ENCODE measurements around the gene ACOX2. TPM values are rescaled to one million over a fixed set of nuclear protein-coding genes. Genes with fewer than 3 reads are reported as not detected.

The ACOX2 gene
- total and polyA plus RNA-seq, 7 donors, result 1.8 to 18.1 (median 4.4) TPM

DNA sequence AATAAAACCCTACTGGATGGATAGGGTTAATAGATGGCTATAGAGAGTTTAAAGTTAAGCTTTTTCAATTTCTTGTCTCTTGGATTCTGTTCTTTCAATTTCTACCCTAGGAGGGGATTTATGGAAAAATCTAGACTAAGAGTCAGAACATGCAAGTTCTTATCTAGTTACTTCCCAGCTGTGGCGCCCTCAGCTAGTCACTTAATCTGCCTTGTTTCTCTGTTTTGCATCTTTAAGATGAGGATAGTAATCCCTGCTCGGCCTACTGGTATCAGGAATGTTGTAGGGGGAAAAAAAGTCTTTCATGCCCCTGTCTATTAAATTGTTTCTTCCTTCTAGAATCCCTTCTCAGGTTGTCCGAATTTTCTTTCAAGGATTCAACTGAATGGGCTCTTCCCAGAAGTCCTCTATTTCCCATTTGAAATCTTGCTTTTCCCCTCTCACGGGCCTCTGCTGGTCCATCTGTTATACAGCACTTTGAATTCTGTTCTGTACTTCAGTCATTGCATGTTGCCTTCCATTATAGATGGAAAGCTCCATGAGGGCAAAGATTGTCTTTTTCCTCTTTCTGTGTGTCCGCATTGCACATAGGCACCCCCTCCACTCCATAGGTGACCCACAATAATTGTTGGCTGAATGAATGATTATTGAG, 40.7 kb downstream of the ACOX2 start:
- Histone ChIP-seq H3K27me3 (ENCODE audit: insufficient read depth in 3 of 3, low read length in 2 of 3) (no peaks in the 10 kb centered on the region), H3K4me1 (peaks cover 53% of the 10 kb centered on the region), H3K36me3 (ENCODE audit: insufficient read depth in 1 of 2, low read depth in 1 of 2) (peaks cover 6 to 23% of the 10 kb centered on the region in 2 donors), H3K27ac (no peak overlapping the region), H3K9me3 (no peaks in the 10 kb centered on the region), H3K4me3 (no peak overlapping the region)
- DNase-seq (no peak), ATAC-seq (no peak)
- 80 to 87% (median 81%) methylated on average over 5 of the region's 5 CpGs for WGBS, 3 donors
- TF ChIP-seq, protein P1, sequence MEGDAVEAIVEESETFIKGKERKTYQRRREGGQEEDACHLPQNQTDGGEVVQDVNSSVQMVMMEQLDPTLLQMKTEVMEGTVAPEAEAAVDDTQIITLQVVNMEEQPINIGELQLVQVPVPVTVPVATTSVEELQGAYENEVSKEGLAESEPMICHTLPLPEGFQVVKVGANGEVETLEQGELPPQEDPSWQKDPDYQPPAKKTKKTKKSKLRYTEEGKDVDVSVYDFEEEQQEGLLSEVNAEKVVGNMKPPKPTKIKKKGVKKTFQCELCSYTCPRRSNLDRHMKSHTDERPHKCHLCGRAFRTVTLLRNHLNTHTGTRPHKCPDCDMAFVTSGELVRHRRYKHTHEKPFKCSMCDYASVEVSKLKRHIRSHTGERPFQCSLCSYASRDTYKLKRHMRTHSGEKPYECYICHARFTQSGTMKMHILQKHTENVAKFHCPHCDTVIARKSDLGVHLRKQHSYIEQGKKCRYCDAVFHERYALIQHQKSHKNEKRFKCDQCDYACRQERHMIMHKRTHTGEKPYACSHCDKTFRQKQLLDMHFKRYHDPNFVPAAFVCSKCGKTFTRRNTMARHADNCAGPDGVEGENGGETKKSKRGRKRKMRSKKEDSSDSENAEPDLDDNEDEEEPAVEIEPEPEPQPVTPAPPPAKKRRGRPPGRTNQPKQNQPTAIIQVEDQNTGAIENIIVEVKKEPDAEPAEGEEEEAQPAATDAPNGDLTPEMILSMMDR (IDR thresholded peaks at IDR 0.05), result no peak
- intact Hi-C loops (cut with DNase I), result loop anchor here (2.0 to 5.0 kb wide), 2 partner anchors 36 kb away; no protein-coding TSS in a partner anchor

DNA sequence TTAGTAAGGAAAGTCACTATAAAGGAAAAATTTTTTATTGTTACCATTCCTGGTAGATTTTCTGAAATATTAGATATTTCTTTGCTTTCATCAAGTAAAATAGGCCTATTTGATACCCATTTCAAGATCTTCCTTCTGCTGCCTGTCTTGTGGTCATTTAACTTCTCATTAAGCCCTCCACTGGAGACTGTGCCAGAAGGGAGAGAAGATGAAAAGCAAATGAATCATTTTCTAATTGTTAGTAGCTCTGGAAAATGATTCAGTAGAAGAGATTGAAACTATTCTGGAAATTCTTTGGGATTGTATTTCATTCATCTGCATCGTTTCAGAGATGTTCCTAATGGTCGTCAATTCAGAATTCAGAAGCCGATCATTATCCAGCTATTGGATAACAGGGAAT, 41.9 kb downstream of the ACOX2 start:
- no peak for DNase-seq
- WGBS, 3 donors, result 50 to 77% (median 67%) methylated on average over 3 of the region's 3 CpGs
- H3K4me1 ChIP-seq, result peaks cover 59% of the 10 kb centered on the region
- TF ChIP-seq, protein P1 (IDR thresholded peaks at IDR 0.05), result no peak
- ATAC-seq, result no peak
- no peaks in the 10 kb centered on the region for H3K9me3 ChIP-seq
- no peaks in the 10 kb centered on the region for H3K27me3 ChIP-seq (ENCODE audit: insufficient read depth in 3 of 3, low read length in 2 of 3)
- peaks cover 0 to 11% of the 10 kb centered on the region in 2 donors for H3K36me3 ChIP-seq (ENCODE audit: insufficient read depth in 1 of 2, low read depth in 1 of 2)
- no peak overlapping the region for H3K4me3 ChIP-seq
- intact Hi-C loops (cut with DNase I), result loop anchor here in 1 of 2 donors (5.0 kb wide), 1 partner anchor 37 kb away; no protein-coding TSS in a partner anchor
- H3K27ac ChIP-seq, result no peak overlapping the region

DNA sequence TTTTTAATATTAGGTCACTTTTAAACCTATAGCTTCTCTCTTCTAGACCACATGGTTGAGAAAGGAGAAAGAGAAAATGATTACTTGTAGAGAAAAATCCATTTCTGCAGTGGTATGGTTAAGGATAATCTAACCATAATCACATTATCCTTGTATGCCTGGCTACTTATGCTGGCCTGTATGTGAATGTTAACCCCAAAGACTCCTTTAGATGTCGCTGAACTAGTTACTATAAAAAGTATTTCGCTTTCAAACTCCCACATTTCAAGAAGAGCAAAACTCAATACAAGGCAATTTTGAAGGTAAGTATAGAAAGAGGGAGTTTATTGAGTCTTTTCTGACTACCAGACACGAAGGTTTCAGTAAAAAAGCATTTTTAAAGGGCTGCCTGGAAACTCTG, 42.9 kb downstream of the ACOX2 start:
- WGBS, 3 donors, result 54 to 57% (median 56%) methylated on average over 3 of the region's 3 CpGs
- H3K9me3 ChIP-seq, result no peaks in the 10 kb centered on the region
- no peak overlapping the region for H3K27ac ChIP-seq
- H3K36me3 ChIP-seq (ENCODE audit: insufficient read depth in 1 of 2, low read depth in 1 of 2), result peaks cover 0 to 1% of the 10 kb centered on the region in 2 donors
- TF ChIP-seq, protein P1 (IDR thresholded peaks at IDR 0.05), result no peak
- peaks cover 59% of the 10 kb centered on the region for H3K4me1 ChIP-seq
- peak overlapping the region; percentile 88 for H3K4me3 ChIP-seq
- intact Hi-C loops (cut with DNase I), result loop anchor here in 1 of 2 donors (5.0 kb wide), 1 partner anchor 62 kb away; the partner anchor contains the start of gene PDHB
- ATAC-seq, result no peak
- no peaks in the 10 kb centered on the region for H3K27me3 ChIP-seq (ENCODE audit: insufficient read depth in 3 of 3, low read length in 2 of 3)
- no peak for DNase-seq

DNA sequence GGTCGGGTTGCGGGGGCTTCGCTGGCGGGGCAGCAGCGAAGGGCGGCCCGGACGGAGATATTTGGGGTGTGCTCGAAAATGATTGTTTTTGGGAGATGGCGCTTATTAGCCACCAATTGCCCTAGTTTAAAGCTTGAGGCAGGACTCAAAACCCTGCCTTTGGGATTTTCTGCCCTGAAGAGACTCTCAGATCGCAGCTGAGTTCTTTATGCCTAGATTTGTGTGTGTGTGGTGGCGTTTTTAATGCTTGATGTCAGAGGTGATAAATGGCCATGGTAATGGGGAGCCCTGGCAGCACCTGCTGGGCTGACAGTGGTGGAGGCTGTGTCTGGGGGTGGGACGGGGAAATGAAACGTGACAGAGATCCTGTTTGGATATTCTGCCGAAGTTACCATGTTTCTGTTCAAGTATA, 44.5 kb downstream of the ACOX2 start:
- Histone ChIP-seq H3K4me1 (peaks cover 51% of the 10 kb centered on the region), H3K27me3 (ENCODE audit: insufficient read depth in 3 of 3, low read length in 2 of 3) (no peaks in the 10 kb centered on the region), H3K36me3 (ENCODE audit: insufficient read depth in 1 of 2, low read depth in 1 of 2) (no peaks in the 10 kb centered on the region), H3K9me3 (no peaks in the 10 kb centered on the region), H3K27ac (peak overlapping the region; percentile 79), H3K4me3 (peak overlapping the region; percentile 88)
- intact Hi-C loops (cut with DNase I), result loop anchor here (2.0 to 5.0 kb wide), 3 partner anchors 60 to 186 kb away; partner anchors contain the start of genes PXK (in 2 of the 2), HTD2 (in 1 of the 2), PDHB (in 1 of the 2) and RPP14 (in 1 of the 2)
- 0 to 1% (median 0%) methylated on average over 13 to 15 of the region's 15 CpGs for WGBS, 3 donors
- no peak for ATAC-seq
- DNase-seq, result no peak
- TF ChIP-seq, protein P1 (IDR thresholded peaks at IDR 0.05), result no peak

Data from psoas muscle (tissue), 8 donors.